Omental fat pad (tissue), 4 donors: Measurements from ENCODE around the gene NMD3. TPM values are rescaled to one million over a fixed set of nuclear protein-coding genes. Genes with fewer than 3 reads are reported as not detected.

Experiments
- ATAC-seq: fragments of 150-250 bp; one replicate; pipeline ENCODE4 v1.9.1; 2016; ENCODE audit warnings: mild to moderate bottlenecking, moderate library complexity; ENCODE audit not compliant: low FRiP score
- DNase-seq: peaks from one replicate; pipeline ENCODE4 v3.0.0-alpha.2; 2019; ENCODE audit warnings: low spot score
- CTCF ChIP-seq, 3 donors: fragments of 450-650 bp; IDR thresholded peaks; one replicate each; pipeline ENCODE4 v1.5.1; 2016 to 2017; ENCODE audit warnings: antibody characterized with exemption in 3 of 3, mild to moderate bottlenecking in 3 of 3, moderate library complexity in 2 of 3
- total RNA-seq, 4 donors: library from RNA; depleted of rRNA; stranded (reverse); fragments of >200 nt; gene quantifications; one replicate each; pipeline ENCODE4 v1.1.0, GENCODE V29; 2016

The NMD3 gene
- total RNA-seq, 4 donors from 2014 or later, result 40.7 to 55.0 (median 48.3) TPM

DNA sequence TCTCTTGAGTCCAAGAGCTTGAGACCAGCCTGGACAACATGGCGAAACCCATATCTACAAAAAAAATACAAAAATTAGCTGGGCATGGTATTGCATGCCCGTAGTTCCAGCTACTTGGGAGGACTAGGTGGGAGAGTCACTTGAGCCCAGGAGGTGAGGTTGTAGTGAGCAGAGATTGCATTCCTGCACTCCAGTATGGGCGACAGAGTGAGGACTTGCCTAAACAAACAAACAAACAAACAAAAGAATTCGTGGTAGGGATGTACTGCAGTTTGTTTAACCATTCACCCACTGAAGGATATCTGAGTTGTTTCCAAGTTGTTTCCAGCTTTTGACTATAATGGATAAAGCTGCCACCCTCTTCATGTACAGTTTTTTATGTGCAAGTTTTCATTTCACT lies 7.5 kb upstream of the NMD3 start:
- no peak for ATAC-seq
- no peak for TF ChIP-seq CTCF (IDR thresholded peaks at IDR 0.05)
- DNase-seq, result no peak

- TF ChIP-seq CTCF (IDR thresholded peaks at IDR 0.05), result no peak
- DNase-seq, result no peak
- ATAC-seq, result no peak
Measured at GRCh38 chr3:161215185-161215584, 5.9 kb upstream of the NMD3 start.

DNA sequence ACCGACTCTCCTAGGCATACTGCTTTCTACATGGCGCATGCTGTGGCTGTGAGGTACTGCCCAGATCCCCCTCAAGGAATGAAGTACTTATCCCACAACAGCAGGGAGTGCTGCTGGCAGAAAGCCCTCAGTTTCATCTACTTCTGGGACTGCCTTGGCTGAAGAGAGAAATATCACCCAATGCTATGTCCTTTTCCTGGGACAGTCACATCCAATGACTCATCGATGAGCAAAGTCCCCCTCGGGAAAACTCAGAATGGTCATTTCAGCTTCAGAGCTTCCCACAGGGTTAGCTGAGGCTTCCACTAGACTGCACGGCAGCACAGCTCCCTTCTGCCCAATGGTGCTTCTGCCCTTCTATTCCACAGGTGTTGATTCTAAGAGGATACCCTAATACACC lies 3.6 kb upstream of the NMD3 start:
- TF ChIP-seq CTCF (IDR thresholded peaks at IDR 0.05), result no peak
- DNase-seq (no peak), ATAC-seq (no peak)

- DNase-seq (no peak), ATAC-seq (no peak)
- no peak for TF ChIP-seq CTCF (IDR thresholded peaks at IDR 0.05)
Measured at GRCh38 chr3:161219495-161219894, 1.6 kb upstream of the NMD3 start.

DNA sequence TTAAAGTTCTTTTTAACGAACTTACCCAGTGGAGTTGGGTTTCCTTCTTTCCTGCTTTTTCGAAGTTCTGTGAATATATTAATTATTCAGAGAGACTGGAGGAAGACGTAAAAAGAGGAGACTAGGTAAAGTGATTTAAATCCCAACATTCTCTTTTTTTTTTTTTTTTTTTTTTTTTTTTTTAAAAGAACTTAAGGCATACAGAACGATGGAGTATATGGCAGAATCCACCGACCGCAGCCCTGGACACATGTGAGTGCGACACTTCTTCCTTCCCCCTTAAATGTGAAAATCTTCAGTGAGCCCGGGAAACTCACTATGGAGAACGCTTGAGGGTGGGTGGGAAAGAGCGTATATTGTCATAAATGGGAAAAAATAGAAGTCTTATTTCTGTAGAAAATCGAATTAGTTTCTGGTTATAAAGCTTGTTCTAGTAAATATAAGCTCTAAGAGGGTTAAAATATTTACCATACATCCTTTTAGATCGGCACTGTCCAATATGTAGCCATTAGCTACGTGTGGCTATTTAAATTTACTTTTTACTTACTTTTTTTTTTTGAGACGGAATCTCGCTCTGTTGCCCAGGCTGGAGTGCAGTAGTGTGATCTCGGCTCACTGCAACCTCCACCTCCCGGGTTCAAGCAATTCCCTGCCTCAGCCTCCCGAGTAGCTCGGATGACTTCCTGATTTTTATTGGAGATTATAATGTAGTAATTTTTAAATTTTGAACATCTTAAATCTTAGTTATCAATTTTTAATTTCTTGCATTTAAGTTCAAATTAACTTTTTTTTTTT lies 892 bp downstream of the NMD3 start:
- DNase-seq (no peak), ATAC-seq (no peak)
- TF ChIP-seq CTCF (IDR thresholded peaks at IDR 0.05), result no peak

DNA sequence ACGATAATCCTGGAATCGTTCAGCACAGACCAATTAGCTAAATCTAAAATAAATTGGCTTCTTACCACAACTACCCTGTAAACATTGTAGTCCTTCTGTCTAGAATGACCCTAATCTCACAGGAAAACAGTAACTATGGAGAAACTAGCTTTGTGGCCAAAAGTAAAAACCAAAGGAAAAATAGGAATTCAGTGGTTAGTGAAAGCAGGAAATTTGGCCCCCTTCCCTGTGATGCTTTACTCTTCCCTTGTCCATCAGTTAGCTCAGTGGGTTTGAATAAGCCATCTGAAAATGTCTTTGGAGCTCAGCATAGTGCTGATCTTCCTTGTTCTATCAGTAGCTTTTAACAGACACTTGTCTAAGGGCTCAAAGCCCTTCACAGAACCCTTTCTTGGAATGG lies 1.6 kb downstream of the NMD3 start:
- ATAC-seq (no peak), DNase-seq (no peak)
- TF ChIP-seq CTCF (IDR thresholded peaks at IDR 0.05), result no peak

- ATAC-seq, result no peak
- no peak for DNase-seq
- no peak for TF ChIP-seq CTCF (IDR thresholded peaks at IDR 0.05)
Measured at GRCh38 chr3:161224786-161225185, 3.7 kb downstream of the NMD3 start.
